ENCODE measurements around the gene KISS1. TPM values are rescaled to one million over a fixed set of nuclear protein-coding genes. Genes with fewer than 3 reads are reported as not detected.

Gene KISS1
- total RNA-seq, 1 donor from 2014 or later, result not detected

- TF ChIP-seq POLR2A (IDR thresholded peaks at IDR 0.05) (no peak), CTCF (IDR thresholded peaks at IDR 0.05) (no peak), POLR2AphosphoS5 (IDR thresholded peaks at IDR 0.05; ENCODE audit: insufficient read depth in 1 of 2, low read depth in 1 of 2) (no peak)
- Histone ChIP-seq H3K27ac (no peak overlapping the region), H3K4me1 (no peaks in the 10 kb centered on the region), H3K36me3 (no peaks in the 10 kb centered on the region), H3K9me3 (no peaks in the 10 kb centered on the region), H3K27me3 (no peaks in the 10 kb centered on the region), H3K4me3 (no peak overlapping the region)
- no peak for DNase-seq (ENCODE audit: extremely low spot score in 2 of 2)
- intact Hi-C loops (cut with DNase I), result no loop called here
These were observed 19.2 kb downstream of the KISS1 start for GRCh38 chr1:204177133-204177532.

GRCh38 chr1:204176049-204176448 lies 20.2 kb downstream of the KISS1 start:
- Histone ChIP-seq H3K4me1 (no peaks in the 10 kb centered on the region), H3K9me3 (no peaks in the 10 kb centered on the region), H3K27ac (no peak overlapping the region), H3K4me3 (no peak overlapping the region), H3K36me3 (no peaks in the 10 kb centered on the region), H3K27me3 (no peaks in the 10 kb centered on the region)
- DNase-seq (ENCODE audit: extremely low spot score in 2 of 2), result no peak
- no peak for TF ChIP-seq CTCF (IDR thresholded peaks at IDR 0.05)
- no peak for TF ChIP-seq POLR2AphosphoS5 (IDR thresholded peaks at IDR 0.05; ENCODE audit: insufficient read depth in 1 of 2, low read depth in 1 of 2)
- TF ChIP-seq POLR2A (IDR thresholded peaks at IDR 0.05), result no peak
- intact Hi-C loops (cut with DNase I), result no loop called here

- peaks cover under 1% of the 10 kb centered on the region for H3K9me3 ChIP-seq
- intact Hi-C loops (cut with DNase I), result no loop called here
- H3K27ac ChIP-seq, result no peak overlapping the region
- no peaks in the 10 kb centered on the region for H3K36me3 ChIP-seq
- H3K4me1 ChIP-seq, result no peaks in the 10 kb centered on the region
- no peak overlapping the region for H3K4me3 ChIP-seq
- TF ChIP-seq CTCF (IDR thresholded peaks at IDR 0.05), result no peak
- TF ChIP-seq POLR2AphosphoS5 (IDR thresholded peaks at IDR 0.05; ENCODE audit: insufficient read depth in 1 of 2, low read depth in 1 of 2), result no peak
- no peak for TF ChIP-seq POLR2A (IDR thresholded peaks at IDR 0.05)
- H3K27me3 ChIP-seq, result no peaks in the 10 kb centered on the region
- no peak for DNase-seq (ENCODE audit: extremely low spot score in 2 of 2)
These were observed 21.3 kb downstream of the KISS1 start for GRCh38 chr1:204174958-204175357.

DNA sequence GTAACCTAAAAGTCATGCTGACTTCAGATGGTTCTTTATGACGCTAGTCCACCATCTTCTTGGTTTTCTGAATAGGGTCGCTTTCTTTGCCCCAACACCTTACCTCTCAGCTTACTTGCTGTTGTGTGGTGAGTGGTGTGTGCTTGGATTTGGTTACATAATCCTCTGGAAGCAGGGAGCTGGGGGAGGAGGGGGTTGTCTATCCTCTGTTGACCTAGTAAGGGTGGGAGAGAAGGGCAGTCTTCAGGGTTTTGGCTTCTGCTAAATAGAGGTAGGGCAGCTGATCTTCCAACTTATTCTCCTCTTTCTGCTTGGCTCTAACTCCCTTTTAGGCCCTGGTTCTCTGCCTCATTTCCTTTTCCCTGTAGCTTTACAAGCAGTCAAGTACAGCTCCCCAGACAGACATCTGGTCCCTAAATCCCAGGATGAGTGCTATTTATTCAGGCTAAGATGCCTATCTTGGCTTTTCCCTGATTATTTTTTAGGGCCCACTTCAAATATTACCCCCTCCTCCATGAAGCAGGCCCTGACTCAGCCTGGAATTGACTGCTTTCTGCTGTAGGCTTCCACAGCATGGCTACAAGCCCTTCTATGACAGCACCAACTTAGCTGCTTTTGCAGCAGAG lies 23.8 kb downstream of the KISS1 start:
- TF ChIP-seq POLR2A (IDR thresholded peaks at IDR 0.05), result no peak
- TF ChIP-seq CTCF (IDR thresholded peaks at IDR 0.05), result no peak
- TF ChIP-seq POLR2AphosphoS5 (IDR thresholded peaks at IDR 0.05; ENCODE audit: insufficient read depth in 1 of 2, low read depth in 1 of 2), result no peak
- DNase-seq (ENCODE audit: extremely low spot score in 2 of 2), result no peak
- Histone ChIP-seq H3K36me3 (no peaks in the 10 kb centered on the region), H3K27me3 (no peaks in the 10 kb centered on the region), H3K27ac (no peak overlapping the region), H3K4me1 (no peaks in the 10 kb centered on the region), H3K4me3 (no peak overlapping the region), H3K9me3 (peaks cover 6% of the 10 kb centered on the region)
- intact Hi-C loops (cut with DNase I), result no loop called here

GRCh38 chr1:204171751-204172178 lies 24.5 kb downstream of the KISS1 start:
- TF ChIP-seq CTCF (IDR thresholded peaks at IDR 0.05), result no peak
- peak in 1 of 2 donors; percentile 59 for TF ChIP-seq POLR2AphosphoS5 (IDR thresholded peaks at IDR 0.05; ENCODE audit: insufficient read depth in 1 of 2, low read depth in 1 of 2)
- TF ChIP-seq POLR2A (IDR thresholded peaks at IDR 0.05), result no peak
- Histone ChIP-seq H3K27me3 (no peaks in the 10 kb centered on the region), H3K4me3 (no peak overlapping the region), H3K36me3 (no peaks in the 10 kb centered on the region), H3K9me3 (peaks cover 6% of the 10 kb centered on the region), H3K4me1 (no peaks in the 10 kb centered on the region), H3K27ac (no peak overlapping the region)
- intact Hi-C loops (cut with DNase I), result no loop called here
- DNase-seq (ENCODE audit: extremely low spot score in 2 of 2), result no peak

All from vagina (tissue), 2 donors.